SK-N-MC (cell line): Measurements from ENCODE around the gene NFATC1.

Source experiments
- EZH2 ChIP-seq: fragments of 200-600 bp; sonication (generic); IDR thresholded peaks from one replicate; pipeline ENCODE4 v1.6.1; 2017; ENCODE audit warnings: antibody characterized with exemption
- FOXP2 ChIP-seq: optimal IDR thresholded peaks from 2 replicates; pipeline ENCODE3; 2011; ENCODE audit warnings: mild to moderate bottlenecking, moderate library complexity; ENCODE audit not compliant: insufficient read depth; ENCODE audit errors: extremely low read length, control extremely low read depth
- POLR2AphosphoS5 ChIP-seq: IDR thresholded peaks from 2 replicates; pipeline ENCODE4 v1.6.1; 2012; ENCODE audit warnings: mild to moderate bottlenecking, low read depth, low read length, borderline replicate concordance

DNA sequence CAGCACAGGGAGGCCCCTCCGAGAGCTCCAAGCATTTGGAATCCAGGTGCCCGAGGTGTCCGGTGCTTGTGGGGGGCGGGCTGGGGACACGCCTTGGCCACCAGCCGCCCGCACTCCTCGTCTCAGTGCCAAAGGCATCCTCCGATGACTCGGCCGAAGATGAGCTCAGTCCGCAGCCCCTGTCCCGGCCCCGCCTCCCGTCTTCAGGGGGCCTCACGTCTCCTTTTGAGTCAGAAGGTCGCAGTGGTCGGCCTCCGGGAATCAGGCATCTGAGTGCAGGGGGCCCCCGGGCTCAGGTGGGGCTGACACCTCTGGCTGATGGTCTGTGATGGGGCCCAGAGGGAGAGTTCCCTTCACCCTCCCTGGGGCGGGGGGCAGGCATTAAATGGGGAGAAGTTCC is 74.8 kb downstream of the NFATC1 start:
- TF ChIP-seq EZH2, result no peak
- TF ChIP-seq POLR2AphosphoS5, result no peak
- TF ChIP-seq FOXP2, result no peak
